Occipital lobe (tissue), 2 donors: Measurements from ENCODE around the gene ST6GAL1. TPM values are rescaled to one million over a fixed set of nuclear protein-coding genes. Genes with fewer than 3 reads are reported as not detected.
"Not testable (repeated sequence)": the region's sequence is repeated elsewhere in the genome, so short reads cannot be mapped to it uniquely, and the experiment has no call there.

Experiments
- DNase-seq: peaks from one replicate; lab custom pipeline; 2025; lab: John Stamatoyannopoulos, UW
- total RNA-seq: library from RNA; depleted of rRNA; stranded (reverse); fragments of >200 nt; gene quantifications from one replicate; pipeline ENCODE4 v1.2.3, GENCODE V29; 2014

ST6GAL1 gene
- total RNA-seq, 1 donor from 2014 or later = 39.6 TPM

DNA sequence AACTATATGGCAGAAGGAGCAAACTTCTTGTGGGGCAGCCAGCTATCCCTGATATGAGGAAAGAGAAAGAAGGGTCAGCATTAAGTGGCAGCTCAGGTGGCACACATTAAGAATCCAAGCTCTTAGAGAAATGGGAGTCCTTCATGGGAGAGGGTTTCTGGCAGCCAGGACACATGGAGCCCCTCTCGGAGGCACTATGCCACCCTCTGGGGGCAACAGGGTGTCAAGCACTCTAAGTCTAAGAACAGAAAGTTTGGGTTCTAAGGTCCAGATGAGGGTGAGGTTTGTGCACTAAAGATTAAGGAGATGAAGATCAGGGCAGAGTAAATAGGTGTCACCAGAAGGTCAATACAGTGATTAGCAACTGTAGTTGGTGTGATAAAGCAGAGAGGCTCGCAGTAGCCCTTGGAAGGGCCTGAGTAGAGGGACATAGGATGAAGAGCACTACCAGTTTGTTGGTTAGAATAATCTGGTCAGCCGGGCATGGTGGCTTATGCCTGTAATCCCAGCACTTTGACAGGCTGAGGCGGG lies 89.3 kb downstream of the ST6GAL1 start:
- no peak for DNase-seq

DNA sequence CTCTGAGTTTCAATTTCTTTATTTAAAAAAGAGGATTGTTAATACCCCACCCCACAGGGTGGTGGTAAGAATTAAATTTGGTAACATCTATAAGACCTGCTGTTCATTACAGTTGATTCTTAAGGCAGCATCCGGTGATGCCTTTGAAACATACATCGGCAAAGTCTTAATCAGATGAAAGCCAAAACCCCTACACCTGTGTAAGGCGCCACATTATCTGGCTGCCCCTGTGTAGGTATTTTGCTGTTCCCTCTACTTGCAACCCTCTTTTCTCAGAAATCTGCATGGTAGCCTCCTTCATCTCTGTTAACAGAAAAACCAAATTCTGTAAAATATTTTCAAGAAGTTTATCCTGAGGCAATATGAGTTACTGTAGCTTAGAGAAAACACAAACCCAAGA lies 90.0 kb downstream of the ST6GAL1 start:
- no peak for DNase-seq

- DNase-seq = no peak
Observed at GRCh38 chr3:187021748-187022402, 91.5 kb downstream of the ST6GAL1 start.

DNA sequence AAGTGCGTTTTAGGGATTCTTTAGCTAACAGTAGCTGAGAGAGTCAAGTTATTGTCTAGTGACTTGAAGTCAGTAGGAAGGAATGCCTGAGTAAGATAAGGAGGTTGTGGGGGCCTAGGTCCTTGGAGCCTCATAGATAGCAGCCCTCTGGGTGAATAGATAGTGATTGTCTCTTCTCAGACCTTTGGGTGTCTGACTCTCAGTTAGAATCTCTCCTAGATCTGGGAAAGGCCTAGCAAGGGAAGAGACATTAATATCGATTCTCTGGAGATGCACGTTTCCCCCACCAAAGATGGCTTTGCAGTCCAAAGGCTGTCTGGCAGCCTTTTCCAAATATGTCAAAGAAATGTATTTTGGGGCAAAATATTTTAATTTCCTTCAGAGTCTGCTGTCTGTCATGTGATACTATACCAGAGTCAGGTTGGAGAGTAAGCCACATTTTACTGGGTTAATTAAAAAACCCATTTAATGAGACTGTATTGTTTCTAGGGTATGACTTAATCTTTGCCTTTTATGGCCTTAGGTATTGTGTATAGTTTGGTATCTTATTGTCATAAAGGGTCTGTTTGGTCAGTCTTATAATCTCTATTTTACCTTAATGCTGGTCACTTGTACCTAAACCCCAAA lies 92.2 kb downstream of the ST6GAL1 start:
- DNase-seq = no peak

GRCh38 chr3:187023340-187023739 lies 93.0 kb downstream of the ST6GAL1 start:
- DNase-seq = not testable (repeated sequence)

GRCh38 chr3:187024536-187025226 lies 94.4 kb downstream of the ST6GAL1 start:
- no peak for DNase-seq

DNA sequence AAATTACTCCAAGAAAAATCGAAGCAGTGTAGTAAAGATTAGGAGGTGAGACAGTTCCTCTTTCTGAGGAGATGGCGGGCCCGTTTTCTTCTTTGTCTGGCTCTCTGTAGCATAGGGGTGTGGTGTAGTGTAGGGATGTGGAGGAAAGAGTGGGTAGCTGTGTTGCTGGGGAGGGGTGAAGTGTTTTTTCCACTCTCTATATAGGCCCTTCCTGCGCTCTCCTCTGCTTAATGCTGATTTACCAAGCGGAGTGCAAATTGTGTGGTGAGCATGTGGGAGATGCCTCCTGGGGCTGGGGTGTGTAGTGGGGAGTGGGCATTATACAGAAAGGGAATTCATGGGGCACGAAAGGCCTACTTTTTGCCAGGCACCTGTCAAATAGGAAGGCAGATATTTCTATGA lies 94.9 kb downstream of the ST6GAL1 start:
- no peak for DNase-seq

DNA sequence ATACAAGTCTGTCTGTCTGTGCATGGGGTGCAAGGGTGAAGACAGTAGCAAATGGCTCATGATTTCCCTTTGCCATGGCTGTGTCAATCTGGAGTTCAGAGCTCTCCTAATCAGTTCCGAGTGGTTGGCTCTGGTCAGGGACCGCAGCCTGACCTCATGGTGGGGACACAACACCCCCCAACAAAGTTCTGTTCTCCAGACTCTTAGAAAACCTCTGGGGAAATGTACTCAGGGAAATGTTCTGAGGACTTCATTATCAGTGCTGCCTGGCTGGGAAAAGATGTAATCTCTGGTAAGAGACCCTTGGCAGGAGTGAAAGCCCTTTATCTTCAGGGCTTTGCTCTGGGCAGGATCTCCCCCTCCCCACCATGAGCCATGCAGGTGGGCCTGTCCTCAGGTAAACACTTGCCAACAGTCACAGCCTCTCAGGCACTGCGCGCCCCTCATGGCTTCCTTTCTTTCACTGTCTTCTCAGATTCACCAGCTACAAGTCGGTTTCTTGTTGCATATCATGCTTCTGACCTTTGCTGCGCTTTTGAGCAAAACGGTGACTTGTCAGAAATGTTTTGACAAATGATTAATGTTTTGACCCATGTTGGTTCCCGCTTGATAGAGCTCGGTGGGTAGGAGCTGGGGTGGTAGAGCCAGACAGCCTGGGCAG lies 95.5 kb downstream of the ST6GAL1 start:
- DNase-seq = no peak

DNA sequence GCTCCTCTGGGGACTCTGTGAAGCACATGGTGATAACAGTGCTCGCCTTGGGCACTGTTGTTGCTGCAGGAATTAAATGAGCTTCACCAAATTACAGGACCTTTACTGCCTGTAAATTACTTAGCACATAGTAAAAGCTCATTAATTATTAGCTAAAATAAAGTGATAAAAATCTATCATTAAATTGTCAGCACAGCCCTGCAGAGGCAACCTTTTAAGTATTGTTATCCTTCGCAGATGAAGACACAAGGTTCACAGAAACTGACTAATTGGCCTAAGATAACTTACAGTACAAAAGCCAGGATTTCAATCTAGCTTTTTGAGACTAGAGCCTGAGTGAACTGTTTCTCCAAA lies 96.0 kb downstream of the ST6GAL1 start:
- DNase-seq = no peak

- no peak for DNase-seq
Observed at GRCh38 chr3:187027531-187028278, 97.4 kb downstream of the ST6GAL1 start.

- DNase-seq = no peak
Observed at GRCh38 chr3:187031934-187032333, 101.6 kb downstream of the ST6GAL1 start.

DNA sequence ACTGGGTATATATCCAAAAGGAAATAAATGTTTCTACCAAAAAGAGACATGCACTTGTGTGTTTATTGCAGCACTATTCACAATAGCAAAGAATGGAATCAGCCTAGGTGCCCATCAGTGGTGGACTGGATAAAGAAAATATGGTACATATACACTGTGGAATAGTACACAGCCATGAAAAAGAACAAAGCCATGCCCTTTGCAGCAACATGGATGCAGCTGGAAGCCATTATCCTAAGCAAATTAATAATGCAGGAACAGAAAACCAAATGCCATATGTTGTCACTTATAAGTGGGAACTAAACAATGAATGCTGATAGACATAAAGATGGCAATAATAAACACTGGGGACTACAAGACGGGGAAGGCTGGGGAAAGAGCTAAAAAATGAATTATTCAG lies 106.1 kb downstream of the ST6GAL1 start:
- DNase-seq = no peak

- DNase-seq = no peak
Observed at GRCh38 chr3:187039100-187039722, 108.9 kb downstream of the ST6GAL1 start.

DNA sequence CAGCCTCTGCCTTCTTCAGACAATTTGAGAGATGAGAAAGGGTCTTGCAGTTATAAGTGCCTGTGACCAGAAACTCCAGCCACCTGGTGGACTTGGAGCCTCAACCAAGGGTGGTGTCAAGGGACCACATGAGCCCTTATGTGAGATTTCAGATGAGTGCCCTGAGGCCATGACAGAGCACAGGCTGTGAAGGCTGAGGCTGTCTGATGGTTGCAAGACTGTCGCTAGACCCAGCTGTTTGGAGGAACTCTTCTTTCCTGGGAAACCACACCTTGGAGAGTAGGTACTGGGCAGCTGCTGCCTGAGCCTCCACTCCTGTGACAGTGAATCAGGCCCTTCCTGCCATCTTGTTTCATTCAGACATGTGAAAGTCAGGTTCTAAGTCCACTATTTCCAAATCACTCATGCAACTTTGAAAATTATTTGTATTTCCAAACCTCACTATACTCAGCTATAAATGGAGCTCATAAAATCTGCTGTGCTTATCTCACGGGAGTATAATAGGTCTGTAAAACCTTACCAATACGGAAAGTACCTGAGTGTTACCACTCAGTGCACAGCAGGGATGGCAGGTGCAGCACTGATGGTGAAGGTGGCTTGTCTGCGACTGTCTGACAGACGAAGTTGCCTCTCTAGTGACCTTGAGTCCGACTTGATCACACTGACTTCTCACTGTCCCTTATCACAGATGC lies 109.5 kb downstream of the ST6GAL1 start:
- DNase-seq = no peak

DNA sequence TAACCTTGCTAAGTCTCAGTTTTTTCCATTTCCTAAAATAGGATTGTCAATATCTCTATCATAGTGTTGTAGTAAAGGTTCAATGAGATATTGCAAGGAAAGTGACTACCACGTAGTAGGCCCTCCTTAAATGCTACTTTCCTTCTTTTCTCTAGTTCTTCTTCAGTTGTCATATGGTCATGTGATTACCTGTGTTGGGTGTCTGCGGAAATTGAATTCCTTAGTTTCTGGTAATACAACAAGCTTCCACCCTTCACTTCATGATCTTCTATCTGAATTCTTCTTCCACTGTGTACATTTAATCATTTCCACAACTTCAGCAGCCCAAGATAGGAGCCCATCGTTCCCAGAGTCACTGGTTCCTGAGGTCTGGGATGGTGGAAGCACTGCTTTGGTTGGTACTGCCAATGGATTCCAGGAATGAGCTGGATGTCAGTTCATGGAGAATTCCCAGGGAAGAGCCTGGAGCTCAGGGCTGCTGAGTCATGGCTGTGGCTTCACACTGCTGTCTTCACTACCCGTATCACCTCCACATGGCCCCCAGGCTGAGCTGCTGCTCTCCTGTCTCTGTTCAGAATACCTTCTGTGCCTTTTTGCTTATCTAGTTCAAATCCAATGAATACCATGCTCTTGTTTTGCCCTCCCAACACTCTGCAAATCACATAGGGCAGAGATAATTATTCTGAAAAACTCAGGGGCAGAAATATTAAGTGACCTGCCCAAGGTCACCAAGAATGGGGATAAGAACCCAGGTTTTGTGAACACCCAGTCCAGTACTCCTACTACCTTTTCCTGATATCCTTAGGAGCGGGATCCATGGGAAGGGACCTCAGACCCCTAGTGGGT lies 110.4 kb downstream of the ST6GAL1 start:
- no peak for DNase-seq

DNA sequence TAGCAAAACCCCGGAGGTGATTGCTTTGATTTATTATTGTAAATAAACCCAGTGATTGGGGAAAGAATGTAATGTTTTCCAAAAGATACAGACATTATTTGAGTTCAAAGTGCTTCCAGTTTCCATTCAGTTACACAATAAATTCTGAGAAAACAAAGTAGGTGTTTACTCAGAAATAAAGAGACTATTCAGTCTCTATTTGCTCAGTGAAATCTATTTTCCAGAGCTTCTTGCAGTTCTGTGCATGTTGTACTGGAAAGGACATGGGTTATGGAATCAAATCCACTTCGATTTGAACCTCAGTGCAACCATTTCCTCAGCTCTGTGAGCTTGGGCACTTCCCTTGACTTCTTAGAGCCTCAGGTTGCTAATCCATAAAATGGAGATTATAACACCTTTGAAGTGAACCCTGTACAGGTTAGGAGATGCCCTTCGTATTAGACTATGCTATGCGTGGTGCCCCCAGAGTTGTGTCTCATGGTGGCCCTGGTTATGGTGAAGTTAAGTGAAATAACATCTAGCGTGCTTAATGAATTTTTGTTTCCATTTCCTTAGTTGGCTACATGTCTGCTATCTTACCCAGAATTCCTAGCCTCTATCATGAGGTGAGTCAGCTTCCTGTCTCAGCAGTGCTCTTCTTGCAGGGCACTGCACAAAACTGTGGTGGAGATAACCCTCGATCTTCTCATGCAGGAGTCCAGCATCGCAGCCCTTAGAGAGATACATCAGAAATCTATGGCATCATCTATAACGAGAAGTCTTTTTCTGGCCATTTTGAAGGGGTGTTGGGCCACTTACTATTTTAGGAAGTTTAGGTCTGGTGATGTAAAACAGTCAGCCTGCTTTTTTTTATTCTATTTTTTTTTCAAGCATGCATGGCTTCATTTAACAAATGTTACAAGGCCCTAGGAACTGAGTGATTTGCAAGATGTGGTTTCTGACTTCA lies 111.3 kb downstream of the ST6GAL1 start:
- DNase-seq = no peak

GRCh38 chr3:187042346-187042745 lies 112.0 kb downstream of the ST6GAL1 start:
- DNase-seq = no peak

DNA sequence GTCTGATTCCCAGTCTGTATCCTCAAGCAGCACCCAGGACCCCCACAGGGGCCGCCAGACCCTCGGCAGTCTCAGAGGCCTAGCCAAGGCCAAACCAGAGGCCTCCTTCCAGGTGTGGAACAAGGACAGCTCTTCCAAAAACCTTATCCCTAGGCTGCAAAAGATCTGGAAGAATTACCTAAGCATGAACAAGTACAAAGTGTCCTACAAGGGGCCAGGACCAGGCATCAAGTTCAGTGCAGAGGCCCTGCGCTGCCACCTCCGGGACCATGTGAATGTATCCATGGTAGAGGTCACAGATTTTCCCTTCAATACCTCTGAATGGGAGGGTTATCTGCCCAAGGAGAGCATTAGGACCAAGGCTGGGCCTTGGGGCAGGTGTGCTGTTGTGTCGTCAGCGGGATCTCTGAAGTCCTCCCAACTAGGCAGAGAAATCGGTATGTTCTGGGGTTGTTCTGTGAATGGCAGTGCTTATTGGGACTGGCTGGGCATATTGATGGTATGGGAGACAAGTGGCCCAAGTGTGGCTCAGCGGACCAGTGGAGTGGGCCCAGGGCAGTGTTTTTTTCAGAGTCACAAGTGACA lies 112.6 kb downstream of the ST6GAL1 start:
- no peak for DNase-seq
